ENCODE measurements around the gene CRTC1.

Gene CRTC1

DNA sequence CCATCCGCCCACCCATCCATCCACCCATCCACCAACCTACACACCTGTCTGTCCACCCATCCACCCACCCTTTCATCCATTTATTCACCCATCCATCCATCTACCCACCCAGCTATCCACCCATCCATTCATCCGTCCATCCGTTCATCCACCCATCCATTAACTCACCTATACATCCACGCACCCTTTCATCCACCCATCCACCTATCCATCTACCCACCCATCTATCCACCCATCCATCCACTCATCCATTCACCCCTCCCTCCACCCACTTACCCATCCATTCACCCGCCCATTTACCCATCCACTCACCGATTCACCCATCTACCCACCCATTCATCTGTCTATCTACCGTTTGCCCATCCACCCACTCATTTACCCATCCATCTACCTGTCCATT, 29.0 kb upstream of the CRTC1 start:
- no peak for DNase-seq

DNA sequence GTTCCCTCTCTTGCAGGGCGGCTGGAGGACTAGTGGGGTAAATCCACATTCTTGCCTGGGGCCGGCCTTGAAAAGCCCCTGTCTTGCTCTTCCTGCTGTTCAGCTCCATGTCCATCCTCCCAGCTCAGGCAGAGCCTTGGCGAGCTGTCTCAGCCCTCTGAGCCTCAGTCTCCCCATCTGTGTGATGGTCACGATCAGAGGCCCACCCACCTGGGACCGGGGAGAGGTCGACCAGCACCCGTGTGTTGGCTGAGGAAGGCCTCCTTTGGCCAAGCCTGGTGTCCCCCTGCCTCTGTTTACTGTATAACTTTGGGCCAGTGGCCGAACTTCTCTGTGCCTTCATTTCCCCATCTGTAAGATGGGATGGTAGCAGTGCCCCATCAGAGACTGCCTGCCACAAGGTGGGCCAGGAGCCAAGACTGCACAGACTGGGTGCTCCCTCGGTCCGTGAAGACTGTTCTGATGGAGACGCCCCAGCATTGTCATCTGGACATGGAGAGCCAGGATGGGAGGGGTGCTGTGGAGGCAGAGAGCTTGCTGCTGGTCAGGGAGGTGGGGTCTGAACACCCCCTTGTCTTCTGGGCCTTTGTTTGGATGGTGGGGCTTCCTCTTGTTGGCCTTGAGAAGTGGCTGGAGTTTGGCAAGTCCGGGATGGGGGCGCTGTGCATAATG, 28.2 kb upstream of the CRTC1 start:
- DNase-seq, result no peak

DNA sequence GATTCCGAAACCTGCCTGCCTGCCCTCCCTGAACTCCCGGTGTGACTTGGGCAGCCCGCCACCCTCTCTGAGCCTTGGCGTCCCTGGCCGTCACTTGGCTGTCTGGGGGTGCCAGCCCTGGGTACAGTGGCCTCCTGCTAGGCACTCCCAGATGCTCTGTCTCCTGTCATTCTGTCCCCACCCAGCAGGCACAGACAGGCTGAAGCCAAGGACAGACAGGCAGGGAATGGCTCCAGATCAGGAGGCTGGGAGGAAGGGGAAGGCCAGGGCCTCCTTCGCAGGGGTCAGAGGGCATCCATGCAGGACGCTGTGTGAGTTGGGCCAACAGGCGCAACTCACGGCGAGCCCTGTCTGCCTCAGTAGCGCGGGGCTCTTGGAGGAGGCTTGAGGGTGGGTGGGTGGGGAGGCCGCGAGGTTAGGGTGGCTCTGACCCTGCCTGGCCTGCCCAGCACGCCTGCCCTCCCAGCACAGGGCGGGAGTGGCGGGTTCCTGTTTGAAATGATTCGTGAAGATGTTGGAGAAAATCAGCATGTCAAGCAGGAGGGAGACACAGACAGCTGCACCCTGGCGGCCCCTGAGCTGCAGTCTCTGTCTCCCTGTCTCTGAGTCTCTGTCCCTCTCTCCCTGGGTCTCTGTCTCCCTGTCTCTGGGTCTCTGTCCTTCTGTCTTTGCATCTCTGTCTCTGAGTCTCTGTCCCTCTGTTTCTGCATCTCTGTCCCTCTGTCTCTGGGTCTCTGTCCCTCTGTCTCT, 27.0 kb upstream of the CRTC1 start:
- DNase-seq, result no peak

DNA sequence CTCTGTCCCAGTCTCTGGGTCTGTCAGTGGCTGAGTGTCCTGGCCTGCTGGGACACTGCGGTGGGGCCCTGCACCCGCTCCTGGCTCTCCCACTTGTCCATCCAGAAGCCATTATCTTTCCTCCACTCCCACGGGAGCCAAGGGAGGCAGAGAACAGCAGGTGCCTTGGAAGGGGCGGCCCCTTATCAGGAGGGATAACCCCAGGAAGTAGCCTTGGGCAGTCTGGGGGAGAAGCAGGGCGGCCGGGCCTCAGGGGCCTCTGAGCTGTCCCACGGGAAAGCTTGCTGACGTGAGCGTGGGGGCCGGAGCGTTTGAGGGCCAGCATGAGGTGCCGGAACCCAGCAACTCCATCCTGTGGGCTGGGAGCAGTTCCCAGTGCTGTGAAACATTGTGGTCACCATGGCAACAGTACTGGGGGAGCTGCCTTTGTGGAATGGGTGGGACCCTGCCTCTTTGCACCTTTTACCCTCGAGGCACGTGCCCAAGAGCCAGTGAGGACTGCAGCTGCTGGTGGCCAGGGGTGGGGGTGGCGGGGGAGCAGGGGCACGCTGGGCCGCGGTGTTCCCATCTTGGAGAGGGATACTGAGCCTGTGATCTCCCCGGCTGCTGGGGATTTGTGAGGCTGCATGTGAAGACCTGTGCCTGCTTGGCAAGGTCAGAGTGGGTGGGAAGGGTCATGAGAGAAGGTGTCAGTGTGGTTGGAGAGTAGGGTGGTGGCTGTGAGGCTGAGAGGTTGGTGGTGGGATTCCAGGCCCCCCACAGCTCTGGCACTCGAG, 25.7 kb upstream of the CRTC1 start:
- no peak for DNase-seq

DNA sequence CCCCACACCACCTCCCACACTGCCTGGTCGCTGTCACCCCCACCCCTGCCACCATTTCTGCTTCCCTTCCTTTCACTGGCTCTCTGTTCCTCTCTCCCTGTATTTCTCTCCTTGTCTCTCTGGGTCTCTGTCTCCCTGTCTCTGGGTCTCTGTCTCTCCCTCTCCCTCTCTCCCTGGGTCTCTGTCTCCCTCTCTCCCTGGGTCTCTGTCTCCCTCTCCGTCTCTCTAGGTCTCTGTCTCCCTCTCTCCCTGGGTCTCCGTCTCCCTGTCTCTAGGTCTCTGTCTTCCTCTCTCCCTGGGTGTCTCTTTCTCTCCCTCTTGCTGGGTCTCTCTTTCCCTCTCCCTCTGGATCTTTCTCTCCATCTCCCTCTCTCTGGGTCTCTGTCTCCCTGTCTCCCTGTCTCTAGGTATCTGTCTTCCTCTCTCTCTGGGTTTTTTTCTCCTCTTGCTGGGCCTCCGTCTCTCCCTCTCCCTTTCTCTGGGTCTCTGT, 25.1 kb upstream of the CRTC1 start:
- no peak for DNase-seq

DNA sequence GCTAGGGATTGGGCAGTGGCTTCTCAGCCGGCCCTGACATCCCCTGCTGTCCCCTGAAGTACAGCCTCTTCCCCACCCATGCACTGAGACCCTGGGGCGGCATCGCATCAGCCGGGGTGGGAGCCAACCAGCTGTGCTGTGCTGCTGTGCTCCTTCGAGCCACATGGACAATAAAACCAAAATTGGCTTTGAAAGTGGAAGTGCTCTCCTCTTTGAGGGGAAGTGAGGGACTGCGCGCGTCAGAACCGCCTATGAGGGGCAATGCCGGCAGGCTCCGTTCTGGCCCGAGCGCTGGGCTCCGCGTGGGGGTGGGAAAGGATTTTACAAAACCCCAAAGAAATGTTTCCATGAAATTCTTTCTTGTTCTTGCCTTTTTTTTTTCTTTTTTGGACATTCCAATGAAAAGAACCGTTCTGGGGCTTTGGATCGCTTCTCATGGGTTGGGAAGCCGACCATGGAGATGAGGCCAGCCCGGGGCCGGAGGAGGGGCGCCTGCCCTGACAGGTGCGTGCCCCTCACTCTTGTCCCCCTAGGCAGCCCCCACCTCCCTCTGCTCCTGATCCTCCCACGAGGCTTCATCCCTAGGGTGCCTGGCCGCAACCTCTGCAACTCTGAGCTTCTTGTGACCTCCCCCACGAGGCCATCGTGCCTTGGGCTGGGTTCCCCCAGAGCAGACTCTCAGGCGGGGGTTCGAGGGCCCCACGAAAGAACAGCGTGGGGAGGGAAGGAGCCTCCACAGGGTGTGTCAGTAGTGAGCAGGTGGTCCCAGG, 24.0 kb upstream of the CRTC1 start:
- no peak for DNase-seq

DNA sequence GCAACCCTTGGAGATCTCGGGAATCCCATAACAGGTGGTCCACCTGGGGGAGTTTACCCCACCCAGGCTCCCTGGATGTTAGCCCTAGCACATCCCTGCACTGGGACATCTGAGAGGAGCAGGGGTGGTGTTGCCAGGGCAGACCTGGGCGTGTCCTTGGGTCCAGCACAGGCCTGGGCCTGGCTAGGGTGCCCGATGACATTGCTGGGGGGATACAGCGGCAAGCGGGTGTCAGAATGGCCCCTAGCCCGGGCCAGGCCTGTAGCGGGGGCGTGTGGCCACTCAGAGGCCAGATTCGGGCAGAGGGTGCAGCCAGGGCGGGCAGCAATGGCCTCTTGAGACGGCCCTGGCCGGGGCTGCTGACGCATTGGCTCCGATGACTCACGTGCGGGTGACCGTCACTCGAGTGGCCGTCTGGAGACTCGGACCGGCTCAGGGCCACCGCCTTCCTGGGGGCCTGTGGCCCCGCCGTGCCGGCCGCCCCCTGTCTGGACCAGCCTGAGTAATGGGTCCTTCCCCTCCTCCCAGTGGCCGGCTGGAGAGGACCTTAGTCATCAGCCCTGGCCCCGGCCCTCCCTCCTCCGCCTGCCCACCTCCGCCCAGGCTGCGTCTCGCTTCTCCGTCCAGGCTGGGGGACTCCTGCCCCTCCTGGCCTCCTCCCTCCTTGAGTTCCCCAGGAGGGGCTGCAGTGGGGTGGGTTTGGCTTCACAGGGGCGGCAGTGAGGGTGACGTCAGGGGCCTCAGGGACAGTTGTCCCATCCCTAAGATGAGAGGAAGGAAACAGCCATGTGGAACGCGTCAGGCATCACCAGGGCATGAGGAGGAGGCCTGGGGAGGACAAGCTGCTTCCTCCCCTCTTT, 23.2 kb upstream of the CRTC1 start:
- no peak for DNase-seq

DNA sequence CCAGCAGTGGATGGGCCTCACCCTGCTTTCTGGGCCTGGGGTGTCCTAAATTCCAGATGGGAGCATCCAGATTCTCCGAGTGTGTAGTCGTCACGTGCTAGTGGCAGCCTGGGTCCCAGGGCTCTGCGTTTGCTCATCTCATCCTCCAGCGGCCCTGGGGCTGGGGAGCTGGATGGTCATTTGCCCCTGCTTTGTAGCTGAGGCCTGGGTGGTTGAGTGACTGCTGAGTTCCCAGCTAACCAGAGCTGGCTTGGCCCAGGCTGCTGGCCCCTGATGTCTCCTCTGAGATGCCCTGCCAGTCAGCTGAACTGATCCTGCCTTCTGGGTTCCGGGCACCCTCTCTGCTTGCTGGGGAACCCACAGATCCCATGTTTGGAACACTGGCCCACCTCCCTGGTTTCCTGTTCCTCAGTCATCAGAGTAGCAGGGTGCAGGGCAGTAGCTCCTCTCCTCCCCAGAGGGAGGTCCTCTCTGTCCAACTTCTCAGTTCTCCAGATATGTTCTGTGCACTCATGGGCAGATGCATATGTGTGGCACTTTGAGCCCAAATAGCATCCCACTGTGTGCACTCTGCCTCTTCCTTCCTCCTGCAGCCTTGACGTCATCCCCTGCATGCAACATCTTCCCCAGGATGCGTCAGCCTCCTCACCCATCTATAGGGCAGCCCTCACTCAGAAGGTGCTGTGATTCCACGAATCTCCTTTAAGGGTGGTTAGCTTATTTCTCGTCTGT, 22.4 kb upstream of the CRTC1 start:
- no peak for DNase-seq

DNA sequence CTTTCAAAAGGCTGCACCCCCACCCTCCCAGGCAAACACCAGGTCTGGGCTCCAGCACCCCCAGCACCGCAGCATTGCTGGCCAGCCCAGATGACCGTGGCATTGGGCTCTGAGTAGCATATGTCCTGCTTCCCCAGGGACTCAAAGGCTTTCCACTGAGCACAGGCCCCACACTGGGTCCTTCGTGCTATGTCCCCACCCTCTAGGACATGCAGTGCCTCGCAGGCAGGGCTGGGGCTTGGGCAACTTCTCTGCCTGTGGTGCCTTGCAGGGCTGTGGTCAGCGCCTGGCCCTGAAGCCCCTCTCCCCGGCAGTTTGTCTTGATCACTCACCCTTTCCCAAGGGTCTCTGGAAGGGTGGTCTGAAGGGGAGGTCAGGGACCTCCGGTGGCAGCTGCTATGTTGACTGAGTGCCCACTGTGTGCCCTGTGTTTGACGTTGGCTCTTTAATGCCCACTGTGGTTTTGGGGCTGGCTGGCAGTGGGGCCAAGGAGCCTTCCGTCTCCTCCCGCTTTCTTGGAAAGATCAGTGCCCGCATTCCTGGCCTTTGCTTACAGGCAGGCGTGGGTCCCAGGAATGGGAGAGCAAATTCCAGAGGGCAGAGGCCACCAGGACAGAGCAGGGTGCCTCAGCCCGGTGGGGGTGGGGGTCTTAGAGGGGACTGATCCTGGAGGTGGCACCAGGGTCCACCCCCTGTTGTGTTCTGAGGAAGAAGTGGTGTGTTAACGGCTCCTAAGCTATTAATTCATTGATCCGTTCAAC, 20.3 kb upstream of the CRTC1 start:
- DNase-seq, result no peak

DNA sequence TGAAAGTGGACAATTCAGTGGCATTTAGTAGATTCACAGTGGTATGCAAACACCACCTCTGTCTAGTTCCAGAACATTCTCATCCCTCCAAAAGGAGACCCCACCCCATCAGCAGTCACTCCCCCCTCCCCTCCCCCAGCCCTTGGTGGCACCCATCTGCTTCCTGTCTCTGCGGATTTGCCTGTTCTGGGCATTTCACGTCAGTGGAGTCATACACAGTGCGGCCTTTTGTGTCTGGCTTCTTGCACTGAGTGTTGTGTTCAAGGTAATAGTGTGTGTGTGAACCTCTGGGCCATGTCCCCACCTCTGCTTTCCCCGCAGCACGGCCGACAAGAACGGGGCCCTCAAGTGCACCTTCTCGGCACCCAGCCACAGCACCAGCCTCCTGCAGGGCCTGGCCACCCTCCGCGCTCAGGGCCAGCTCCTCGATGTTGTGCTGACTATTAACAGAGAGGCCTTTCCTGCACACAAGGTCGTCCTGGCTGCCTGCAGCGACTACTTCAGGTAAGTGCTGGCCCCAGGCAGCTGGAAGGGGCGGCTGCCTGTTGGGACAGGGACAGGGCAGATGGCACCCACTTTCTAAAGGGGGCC, 19.4 kb upstream of the CRTC1 start:
- DNase-seq, result no peak

DNA sequence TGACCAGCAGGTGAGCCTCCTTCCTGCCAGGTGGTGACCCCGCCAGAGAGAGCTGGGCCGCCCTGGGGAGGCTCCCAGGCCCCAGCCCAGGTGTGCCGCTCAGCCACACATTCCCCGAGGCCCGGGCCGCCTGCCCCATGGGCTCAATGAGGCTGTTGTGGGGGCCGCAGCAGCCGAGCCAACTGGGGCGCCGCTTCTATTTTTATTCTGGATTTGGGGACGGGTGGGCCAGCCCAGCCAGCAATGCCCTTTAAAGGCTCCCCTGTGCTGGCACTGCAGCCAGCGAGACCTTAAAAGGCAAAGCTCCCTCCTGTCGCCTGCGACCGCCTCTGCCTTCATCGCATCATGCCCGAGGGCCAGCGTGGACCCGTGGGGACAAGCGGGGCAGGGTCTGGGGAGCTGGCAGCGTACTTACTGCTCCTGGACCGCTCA, 17.7 kb upstream of the CRTC1 start:
- no peak for DNase-seq

DNA sequence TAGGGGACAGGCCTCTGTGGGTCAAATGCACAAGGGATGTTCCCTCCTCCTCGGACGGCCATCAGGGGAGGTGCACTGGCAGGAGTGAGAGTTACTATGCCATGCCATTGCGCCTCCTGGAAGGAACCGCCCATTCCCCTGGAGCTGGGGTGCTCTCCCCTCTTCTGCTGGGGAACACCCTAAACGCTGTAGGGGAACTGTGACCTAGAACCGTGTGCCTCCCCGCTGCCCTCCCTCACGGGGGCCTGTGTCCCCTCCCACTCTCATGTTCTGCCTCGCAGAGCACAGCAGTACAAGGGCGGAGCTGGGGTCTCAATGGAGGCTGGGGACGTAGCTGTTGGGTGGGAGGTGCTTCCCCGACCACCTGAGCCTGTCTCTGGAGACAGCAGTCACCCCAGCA, 17.2 kb upstream of the CRTC1 start:
- DNase-seq, result no peak

DNA sequence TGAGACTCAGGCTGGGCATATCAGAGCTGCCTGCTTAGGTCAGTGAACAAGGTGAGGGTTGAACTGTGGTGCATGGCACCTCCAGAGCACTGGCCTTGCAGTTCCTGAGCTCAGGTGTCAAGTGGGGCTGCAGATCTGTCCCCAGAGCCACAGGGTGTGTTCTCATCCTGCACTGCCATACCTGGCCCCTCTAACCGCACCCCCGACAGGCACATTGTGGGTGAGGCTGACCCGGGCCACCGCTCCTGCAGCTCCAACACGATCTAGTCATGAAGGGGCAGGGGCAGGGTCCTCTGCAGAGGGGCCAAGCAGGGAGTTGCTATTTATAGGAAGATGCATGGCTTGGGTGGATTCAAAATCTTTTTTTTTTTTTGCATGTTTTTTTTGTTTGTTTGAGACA, 16.7 kb upstream of the CRTC1 start:
- no peak for DNase-seq

DNA sequence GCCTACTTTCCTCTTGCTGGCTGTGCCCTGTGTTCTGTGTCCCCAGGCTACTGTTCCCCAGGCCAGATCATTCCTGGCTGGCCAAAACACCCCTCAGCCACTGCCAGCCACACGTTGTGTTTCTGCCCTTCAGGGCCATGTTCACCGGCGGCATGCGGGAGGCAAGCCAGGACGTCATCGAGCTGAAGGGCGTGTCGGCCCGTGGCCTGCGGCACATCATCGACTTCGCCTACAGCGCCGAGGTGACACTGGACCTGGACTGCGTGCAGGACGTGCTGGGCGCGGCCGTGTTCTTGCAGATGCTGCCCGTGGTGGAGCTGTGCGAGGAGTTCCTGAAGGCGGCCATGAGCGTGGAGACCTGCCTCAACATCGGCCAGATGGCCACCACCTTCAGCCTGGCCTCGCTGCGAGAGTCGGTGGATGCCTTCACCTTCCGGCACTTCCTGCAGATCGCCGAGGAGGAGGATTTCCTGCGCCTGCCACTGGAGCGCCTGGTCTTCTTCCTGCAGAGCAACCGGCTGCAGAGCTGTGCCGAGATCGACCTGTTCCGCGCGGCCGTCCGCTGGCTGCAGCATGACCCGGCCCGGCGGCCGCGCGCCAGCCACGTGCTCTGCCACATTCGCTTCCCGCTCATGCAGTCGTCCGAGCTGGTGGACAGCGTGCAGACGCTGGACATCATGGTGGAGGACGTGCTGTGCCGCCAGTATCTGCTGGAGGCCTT, 15.8 kb upstream of the CRTC1 start:
- DNase-seq, result no peak

DNA sequence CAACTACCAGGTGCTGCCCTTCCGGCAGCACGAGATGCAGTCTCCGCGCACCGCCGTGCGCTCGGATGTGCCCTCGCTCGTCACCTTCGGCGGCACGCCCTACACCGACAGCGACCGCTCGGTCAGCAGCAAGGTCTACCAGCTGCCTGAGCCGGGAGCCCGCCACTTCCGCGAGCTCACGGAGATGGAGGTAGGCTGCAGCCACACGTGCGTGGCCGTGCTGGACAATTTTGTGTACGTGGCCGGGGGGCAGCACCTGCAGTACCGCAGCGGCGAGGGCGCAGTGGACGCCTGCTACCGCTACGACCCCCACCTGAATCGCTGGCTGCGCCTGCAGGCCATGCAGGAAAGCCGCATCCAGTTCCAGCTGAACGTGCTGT, 15.2 kb upstream of the CRTC1 start:
- no peak for DNase-seq

DNA sequence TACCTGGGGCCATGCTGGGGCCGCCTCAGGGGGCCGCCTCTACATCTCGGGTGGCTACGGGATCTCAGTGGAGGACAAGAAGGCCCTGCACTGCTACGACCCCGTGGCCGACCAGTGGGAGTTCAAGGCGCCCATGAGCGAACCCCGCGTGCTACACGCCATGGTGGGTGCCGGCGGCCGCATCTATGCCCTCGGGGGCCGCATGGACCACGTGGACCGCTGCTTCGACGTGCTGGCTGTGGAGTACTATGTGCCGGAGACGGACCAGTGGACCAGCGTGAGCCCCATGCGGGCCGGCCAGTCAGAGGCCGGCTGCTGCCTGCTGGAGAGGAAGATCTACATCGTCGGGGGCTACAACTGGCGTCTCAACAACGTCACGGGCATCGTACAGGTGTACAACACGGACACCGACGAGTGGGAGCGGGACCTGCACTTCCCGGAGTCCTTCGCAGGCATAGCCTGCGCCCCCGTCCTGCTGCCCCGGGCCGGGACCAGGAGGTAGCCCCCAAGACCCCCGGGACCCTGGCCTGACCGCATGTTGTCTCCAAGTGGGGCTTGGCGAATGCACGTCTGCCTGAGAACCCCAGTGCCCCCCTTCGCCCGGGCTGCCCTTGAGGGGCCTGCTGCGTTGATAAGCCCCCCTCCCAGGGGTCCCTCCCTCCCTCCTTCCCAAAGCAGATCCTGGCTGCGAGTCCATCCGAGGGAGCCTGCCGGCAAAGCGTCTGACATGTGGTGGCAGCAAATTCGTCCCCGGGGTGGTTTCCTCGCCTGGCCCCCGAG, 14.5 kb upstream of the CRTC1 start:
- no peak for DNase-seq

DNA sequence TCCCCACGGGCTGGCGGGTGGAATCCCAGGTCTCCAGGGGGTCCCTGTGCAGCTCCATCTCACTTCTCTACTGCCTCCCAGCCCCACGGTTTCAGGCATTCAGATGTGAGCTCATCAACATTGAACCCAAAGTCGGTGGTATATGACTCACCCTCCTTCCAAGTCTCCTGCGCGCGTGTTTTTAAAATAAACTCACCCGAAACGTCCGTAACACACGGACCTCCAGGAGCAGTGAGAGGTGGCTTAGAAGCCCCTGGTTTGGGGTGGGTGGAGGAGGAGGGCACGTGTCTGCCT, 14.0 kb upstream of the CRTC1 start:
- DNase-seq, result no peak

DNA sequence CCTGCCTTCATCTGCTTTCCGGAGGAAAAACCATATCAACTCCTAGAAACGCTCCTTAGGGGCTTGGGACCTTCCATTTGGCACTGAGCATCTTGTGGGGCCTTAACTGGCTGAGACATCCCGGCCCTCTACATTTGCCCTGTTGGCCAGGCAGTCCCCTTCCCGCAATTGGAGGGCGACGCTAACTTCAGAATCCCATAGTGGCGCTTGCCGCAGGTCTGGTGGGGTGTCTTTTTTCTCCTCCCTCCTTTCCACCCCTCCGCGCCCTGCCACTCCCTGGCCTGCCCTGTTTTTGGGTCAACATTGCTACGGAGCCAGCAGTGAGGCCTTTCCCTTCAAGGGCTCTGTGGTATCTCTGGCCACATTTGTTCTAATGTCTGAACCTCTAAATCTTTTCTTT, 13.6 kb upstream of the CRTC1 start:
- no peak for DNase-seq

DNA sequence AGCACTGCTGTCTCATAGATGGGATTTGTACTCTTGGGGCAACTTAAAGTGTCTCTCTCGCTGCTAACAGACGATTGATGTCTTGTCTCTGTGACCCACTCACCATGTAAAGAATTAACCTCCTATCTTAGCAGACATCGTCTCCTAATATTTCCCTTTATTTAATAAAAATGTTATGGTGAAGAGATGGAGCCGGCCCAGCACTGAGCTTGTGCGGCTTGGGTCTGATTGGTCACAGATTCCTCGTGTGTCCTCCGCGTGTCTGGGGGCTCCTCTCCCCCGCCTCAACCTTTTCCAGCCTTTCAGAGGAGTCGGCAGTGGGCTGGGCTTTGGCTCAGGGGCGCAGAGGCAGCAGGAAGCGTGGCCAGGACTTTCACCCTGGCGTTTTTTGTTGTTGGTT, 13.2 kb upstream of the CRTC1 start:
- DNase-seq, result no peak

Data from COR-L47 (cell line).